Medulla oblongata (tissue), 1 donor: ENCODE results near the gene OR8K3.

Source experiments
- DNase-seq: peaks from one replicate; pipeline ENCODE4 v3.0.0-alpha.2; 2015; ENCODE audit errors: extremely low spot score

Gene OR8K3

DNA sequence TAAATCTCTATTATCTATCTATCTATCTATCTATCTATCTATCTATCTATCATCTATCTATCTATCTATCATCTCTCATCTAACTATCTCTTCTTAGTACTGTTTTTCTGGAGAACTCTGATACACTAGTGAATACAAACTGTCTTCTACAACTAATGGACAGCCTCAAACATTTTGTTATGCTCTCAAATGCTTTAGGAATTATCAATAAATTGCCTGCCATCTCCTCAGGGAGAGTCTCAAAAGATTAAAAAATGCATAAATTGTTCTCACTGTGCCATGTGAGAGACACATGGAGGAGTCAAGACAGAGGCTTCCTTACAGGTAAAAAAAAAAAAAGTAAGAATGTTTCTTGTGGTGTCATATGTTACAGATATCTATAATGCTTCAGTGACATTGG is at the start of gene OR8K3:
OR8K3 (plus strand) TSS at position 301 of the 400 bp plus-strand sequence. CDS start 3,163 bp downstream, outside the sequence.
- no peak for DNase-seq

DNA sequence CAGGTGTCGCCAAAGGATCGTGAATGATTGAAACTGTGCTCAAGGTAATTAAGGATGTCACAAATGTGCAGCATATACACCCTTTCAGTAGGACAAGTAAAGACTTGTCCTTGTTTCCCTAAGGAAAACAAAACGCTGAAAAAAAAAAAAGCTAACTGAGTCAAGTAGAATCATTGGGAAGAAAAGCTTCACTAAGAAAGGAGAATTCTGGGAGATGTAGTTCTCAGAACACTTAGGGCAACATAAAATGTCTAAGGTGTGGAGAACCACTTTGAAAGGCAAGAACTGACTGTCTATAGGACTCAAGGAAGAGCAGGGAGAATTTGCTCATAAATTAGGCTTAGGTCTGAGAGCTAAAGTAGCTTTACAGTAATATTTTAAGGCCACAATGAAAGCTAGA is 43.9 kb upstream of the OR8K3 start:
- DNase-seq: no peak

DNA sequence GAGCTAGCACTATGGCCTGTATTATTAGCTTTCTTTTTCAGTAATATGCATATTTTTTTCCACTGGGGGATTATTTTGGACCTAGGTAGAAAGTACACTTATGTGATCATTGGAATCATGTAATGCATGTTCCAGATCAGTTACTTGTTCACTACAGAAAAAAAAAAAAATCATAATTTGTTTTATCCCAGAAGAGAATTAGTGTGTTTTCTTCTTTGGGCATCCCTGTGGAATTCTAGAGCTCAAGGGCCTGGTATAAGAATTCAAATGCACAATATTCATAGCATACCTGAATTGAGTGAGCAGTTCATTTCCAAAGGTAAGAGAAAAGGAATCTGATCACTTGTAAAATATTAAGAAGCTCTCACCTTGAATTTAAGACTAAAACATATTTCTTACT is 41.1 kb upstream of the OR8K3 start, which contains the start of gene OR5T1:
OR5T1 (plus strand) TSS at position 301 of the 400 bp plus-strand sequence. CDS start 1,485 bp downstream, outside the sequence.
- no peak for DNase-seq

DNA sequence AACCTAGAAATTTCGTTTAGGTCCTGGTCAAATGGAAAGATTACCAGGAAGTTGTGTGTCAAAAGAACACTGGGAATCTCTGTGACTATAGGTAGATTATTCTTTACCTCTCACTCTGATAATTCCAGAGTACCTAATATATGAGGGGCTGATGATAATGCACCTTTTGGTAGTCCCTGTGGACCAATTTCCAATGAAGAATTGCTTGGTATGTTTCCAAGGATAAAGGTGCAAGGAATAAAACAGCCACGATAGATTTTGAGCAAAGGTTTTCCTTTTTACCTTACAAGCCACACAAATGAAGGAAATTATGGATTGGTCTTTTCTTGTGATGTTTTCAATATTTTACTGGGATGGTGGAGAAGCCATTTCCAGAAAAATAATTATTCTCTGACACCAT is 22.8 kb upstream of the OR8K3 start, which contains the start of gene OR8H1:
OR8H1 (minus strand) TSS at position 101 of the 400 bp plus-strand sequence. CDS start 1,192 bp downstream, outside the sequence.
- no peak for DNase-seq

DNA sequence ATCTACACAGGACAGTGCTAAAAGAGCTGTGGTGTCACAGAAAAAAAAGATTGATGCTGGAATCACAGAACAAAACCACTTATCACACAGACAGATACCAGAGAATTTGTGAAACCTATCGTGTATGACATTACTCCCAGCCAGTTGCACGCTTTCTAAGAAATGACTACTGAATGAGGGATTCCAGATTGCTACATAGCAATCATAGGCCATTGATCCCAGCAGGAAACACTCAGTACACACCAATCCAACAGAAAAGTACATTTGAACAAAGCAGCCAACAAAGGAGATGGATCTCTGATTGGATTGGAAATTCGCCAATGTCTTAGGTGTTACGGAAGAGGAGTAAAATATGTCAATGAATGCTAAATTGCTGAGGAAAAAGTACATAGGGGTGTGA is 18.0 kb upstream of the OR8K3 start:
- no peak for DNase-seq

DNA sequence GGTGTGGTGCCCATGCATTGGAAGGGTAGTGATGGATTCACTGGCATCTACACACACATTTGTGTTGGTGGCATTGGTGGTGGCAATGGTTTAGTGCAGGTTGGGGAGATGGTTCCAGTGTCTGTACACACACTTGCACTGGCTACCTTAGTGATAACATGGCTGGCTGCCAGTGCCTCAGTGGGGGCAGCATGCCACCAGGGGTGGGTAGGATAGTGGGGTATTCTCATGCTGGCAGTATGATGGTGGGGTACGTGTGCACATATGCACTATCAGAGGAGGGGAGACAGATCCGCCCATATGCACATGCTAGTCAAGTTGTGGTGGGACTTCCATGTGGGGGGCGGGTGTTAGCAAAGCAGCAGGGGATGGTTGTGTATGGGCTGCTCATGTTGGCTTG is 7.1 kb upstream of the OR8K3 start:
- no peak for DNase-seq

DNA sequence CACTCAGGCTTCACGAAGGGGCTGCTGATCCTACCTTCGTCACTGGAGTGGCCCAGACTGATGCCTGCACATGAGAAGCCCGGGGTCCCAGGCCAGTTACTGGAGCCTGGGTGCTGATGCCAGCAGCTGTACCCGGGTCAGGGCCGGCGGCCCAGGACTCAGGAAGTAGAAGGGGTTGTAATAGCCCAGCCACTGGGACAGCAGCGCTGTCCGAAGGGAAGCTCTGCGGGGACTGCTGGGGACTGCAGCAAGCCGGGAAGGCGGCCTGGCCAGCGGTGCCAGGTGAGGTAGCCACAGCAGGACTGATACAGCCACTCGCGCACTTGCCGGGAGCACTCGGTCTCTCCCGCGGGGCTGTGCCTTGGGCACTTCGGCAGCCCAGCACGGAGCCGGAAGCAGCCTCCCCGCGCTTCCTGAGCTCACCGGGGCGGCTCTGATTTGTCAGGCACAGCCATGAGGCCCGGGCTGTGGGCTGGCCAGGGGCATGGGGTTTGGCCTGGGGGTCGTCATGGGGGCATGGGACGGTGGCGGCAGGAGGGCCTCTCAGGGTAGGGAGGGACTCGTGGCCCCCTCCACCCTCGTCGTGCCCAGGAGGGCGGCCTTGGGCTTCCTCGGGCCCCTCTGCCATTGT is 17.0 kb downstream of the OR8K3 start:
- DNase-seq: no peak

DNA sequence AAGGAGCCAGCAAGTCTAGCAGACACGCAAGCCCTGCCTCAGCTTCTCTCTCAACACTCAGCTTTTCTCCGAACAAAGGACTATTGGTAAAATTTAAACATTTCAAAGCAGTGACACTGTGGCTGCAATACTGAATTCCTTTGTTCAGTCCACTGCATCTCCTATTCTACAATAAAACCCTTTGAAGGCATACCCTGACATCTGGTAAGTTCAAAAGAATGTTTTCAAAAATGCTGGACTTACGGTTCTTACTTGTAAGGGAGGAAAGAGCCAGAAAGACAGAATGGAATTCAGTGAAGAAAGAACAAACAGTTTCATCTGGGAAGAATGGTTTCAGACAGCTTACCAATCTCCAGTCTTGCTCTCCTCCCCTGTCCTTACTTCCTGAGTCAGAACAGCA is 18.2 kb downstream of the OR8K3 start:
- peak; percentile 46 for DNase-seq

DNA sequence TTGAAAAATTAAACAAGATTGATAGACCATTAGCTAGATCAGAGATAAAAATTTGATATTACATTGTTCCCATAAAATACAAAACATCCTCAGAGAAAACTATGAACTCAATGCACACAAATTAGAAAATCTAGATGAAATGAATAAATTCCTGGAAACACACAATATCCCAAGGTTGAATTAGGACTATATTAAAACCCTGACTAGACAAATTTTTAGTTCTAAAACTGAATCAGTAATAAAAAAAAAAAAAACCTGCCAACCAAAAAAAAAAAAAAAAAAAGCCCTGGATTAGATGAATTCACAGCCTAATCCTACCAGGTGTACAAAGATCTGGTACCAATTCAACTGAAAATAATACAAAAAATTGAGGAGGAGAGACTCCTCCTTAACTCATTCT is 25.3 kb downstream of the OR8K3 start:
- DNase-seq: no peak

DNA sequence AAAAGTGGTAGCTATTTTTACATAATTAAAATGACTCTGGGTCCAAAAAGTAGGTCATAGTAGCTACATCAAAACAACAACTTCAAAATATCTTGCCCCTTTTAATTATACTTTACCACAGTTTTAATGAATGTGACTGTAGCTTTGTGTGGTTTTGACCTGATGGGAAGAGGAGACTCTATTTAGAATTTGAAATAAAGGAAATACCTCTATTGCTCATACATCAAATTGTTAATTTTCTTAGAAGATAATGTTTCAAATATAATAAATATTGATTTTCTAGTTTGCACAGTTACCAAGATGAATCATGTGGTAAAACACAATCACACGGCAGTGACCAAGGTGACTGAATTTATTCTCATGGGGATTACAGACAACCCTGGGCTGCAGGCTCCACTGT is 30.8 kb downstream of the OR8K3 start, which contains the start of gene OR8K1:
OR8K1 (plus strand) TSS at position 301 of the 400 bp plus-strand sequence; CDS start at position 301, 0 bp downstream.
- DNase-seq: no peak

DNA sequence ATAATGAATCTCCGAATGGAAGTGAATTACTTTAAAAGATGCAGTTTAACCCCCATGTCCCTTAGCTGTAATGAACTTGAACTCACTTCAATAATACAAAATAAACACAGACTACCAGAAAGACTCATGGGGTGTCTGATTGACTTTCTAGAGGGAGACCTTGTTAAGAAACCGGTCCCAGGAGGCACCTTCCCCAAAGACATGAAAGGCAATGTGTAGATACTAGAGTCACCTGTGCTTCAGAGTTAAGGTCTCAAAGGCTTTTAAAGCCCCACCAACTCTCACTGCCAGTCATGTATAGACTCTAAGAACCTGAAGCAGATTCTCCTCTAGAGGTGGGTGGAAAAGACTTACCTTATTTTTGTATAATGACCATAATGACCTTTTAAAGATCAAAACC is 39.0 kb downstream of the OR8K3 start, which contains the start of gene OR8J1:
OR8J1 (plus strand) TSS at position 301 of the 400 bp plus-strand sequence. CDS start 5,956 bp downstream, outside the sequence.
- DNase-seq: no peak
